Heart left ventricle (tissue), 16 donors: ENCODE measurements around the gene TRAK1. TPM values are rescaled to one million over a fixed set of nuclear protein-coding genes. Genes with fewer than 3 reads are reported as not detected.

Experiments
- ATAC-seq, 4 donors: fragments of 200-7000 bp; cut with Tn5 transposase; one replicate each; pipeline ENCODE4 v1.9.1; 2020 to 2022; ENCODE audit warnings: moderate library complexity in 4 of 4, mild to moderate bottlenecking in 3 of 4, moderate number of reproducible peaks in 1 of 4
- DNase-seq, 5 donors: peaks; one replicate each; pipeline ENCODE4 v3.0.0-alpha.2; 2020
- H3K27ac ChIP-seq, 12 donors: fragments of 200-600 bp; sonication (generic) in 4 of 12; one replicate each; pipeline versions ENCODE4 v1.5.0 to v1.8.0; 2016 to 2022; ENCODE audit warnings: mild to moderate bottlenecking in 2 of 12
- H3K27me3 ChIP-seq, 9 donors: fragments of 200-600 bp; sonication (generic) in 2 of 9; one replicate each; pipeline versions ENCODE4 v1.5.1 to v1.8.0; 2016 to 2022; ENCODE audit warnings: mild to moderate bottlenecking in 3 of 9
- H3K36me3 ChIP-seq, 9 donors: fragments of 200-600 bp; sonication (generic) in 2 of 9; one replicate each; pipeline versions ENCODE4 v1.5.0 to v1.8.0; 2018 to 2022; ENCODE audit warnings: mild to moderate bottlenecking in 2 of 9
- H3K4me1 ChIP-seq, 12 donors: fragments of 200-600 bp; sonication (generic) in 4 of 12; one replicate each; pipeline versions ENCODE4 v1.5.0 to v1.8.0; 2016 to 2022; ENCODE audit warnings: mild to moderate bottlenecking in 3 of 12
- H3K4me3 ChIP-seq, 12 donors: fragments of 200-600 bp; sonication (generic) in 4 of 12; one replicate each; pipeline versions ENCODE4 v1.5.0 to v1.8.0; 2017 to 2022; ENCODE audit warnings: mild to moderate bottlenecking in 9 of 12, moderate library complexity in 4 of 12
- H3K9me3 ChIP-seq, 12 donors: fragments of 200-600 bp; sonication (generic) in 4 of 12; one replicate each; pipeline versions ENCODE4 v1.5.0 to v1.8.0; 2016 to 2022; ENCODE audit warnings: mild to moderate bottlenecking in 1 of 12
- CTCF ChIP-seq, 12 donors: fragments of 200-600 bp; sonication (generic) in 4 of 12; IDR thresholded peaks; one replicate each; pipeline versions ENCODE4 v1.5.0 to v1.8.0; 2018 to 2022; ENCODE audit warnings: antibody characterized with exemption in 12 of 12, mild to moderate bottlenecking in 5 of 12
- POLR2A ChIP-seq, 2 donors: fragments of 450-650 bp; IDR thresholded peaks; one replicate each; pipeline ENCODE4 v1.6.1; 2017; ENCODE audit warnings: antibody characterized with exemption in 2 of 2, mild to moderate bottlenecking in 2 of 2, moderate library complexity in 2 of 2
- WGBS, 4 donors: extraction: QIAGEN DNeasy Blood & Tissue Kit in 2 of 4; methylation state at CpG; one replicate each; pipeline versions ENCODE4 v1.1.5 to v1.1.7; 2013 to 2018; 5-methylcytosine and 5-hydroxymethylcytosine counted together
- intact Hi-C, 10 donors: fragments of 100-400 bp; cut with DNase I; formaldehyde crosslinking; loops; one replicate each; pipeline versions ENCODE4 v1.11.1 to v1.14.2; 2022
- polyA plus RNA-seq, 2 donors: library from polyadenylated mRNA; stranded (reverse); fragments of 200-250 nt; gene quantifications; one replicate each; pipeline ENCODE4 v1.2.3, GENCODE V29; 2013
- total RNA-seq, 9 donors: library from RNA; depleted of rRNA in 2 of 9; stranded (reverse); fragments of >200 nt in 2 of 9; fragmentation: NEBNext Ultra II Directional in 3 of 9; extraction: Animal tissue kit (Norgen Biotek cat#: 25700) in 3 of 9; gene quantifications; one replicate each; pipeline versions ENCODE4 v1.1.0 to v1.2.4, GENCODE V29; 2016 to 2023
- donor health status: ischemic (EF 13 %, LVEDD 7.1; RV severe dilation, severe dysfunction).
- donor health status: healthy with polysubstance abuse.
- donor health status: DM: no; HTN: yes; CAD: no.
- donor health status: DM: no; HTN: no; CAD: no.
- donor health status: ischemic (EF 25% LVEDD 6.9; RV normal size, moderate dysfunction).
- donor health status: ischemic (EF 25% LVEDD 5.7; RV mildly dilated, moderate dysfunction).
- donor health status: healthy.
- donor health status: DM: yes; HTN: yes; CAD: no.
- donor health status: ischemic (EF 35%, LVEDD 5.7; RV mildly dilated, moderate dysfunction).
- donor health status: nonischemic (EF 11% LVEDD 7.7; RV severe dilation, severe dysfunction).
- donor health status: DM: yes; HTN: yes; CAD: no.
- donor health status: PGD.
- donor health status: ischemic (EF 29% LVEDD 5.4; RV normal size, mild dysfunction).
- donor health status: nonischemic (EF 23%, LVEDD 6.1; RV moderate dilation, normal function).

The TRAK1 gene
- total and polyA plus RNA-seq, 11 donors = 53.3 to 364 (median 250) TPM

- Histone ChIP-seq H3K4me3 (no peak overlapping the region), H3K36me3 (peaks cover 0 to 35% (median 20%) of the 10 kb centered on the region in 9 donors), H3K4me1 (peaks cover 8 to 61% (median 44%) of the 10 kb centered on the region in 12 donors), H3K27me3 (no peaks in the 10 kb centered on the region), H3K9me3 (no peaks in the 10 kb centered on the region), H3K27ac (peak overlapping the region in 1 of 12 donors; percentile 57)
- no peak for TF ChIP-seq POLR2A (IDR thresholded peaks at IDR 0.05)
- TF ChIP-seq CTCF (IDR thresholded peaks at IDR 0.05) = no peak
- WGBS, 4 donors = 91 to 97% (median 94%) methylated on average over 5 of the region's 5 CpGs
- intact Hi-C loops = loop anchor here in 2 of 10 donors (5.0 to 10.0 kb wide), 2 partner anchors 33 to 321 kb away; no protein-coding TSS in a partner anchor
- ATAC-seq = no peak
- no peak for DNase-seq
These were observed 32.9 kb downstream of the TRAK1 start for GRCh38 chr3:42123824-42124658.

- TF ChIP-seq CTCF (IDR thresholded peaks at IDR 0.05) = peak in 1 of 12 donors; percentile 4
- no peak for TF ChIP-seq POLR2A (IDR thresholded peaks at IDR 0.05)
- H3K9me3 ChIP-seq = no peaks in the 10 kb centered on the region
- H3K27me3 ChIP-seq = no peaks in the 10 kb centered on the region
- H3K27ac ChIP-seq = no peak overlapping the region
- H3K36me3 ChIP-seq = peaks cover 0 to 35% (median 20%) of the 10 kb centered on the region in 9 donors
- H3K4me1 ChIP-seq = peaks cover 8 to 46% (median 26%) of the 10 kb centered on the region in 12 donors
- H3K4me3 ChIP-seq = no peak overlapping the region
- ATAC-seq = no peak
- no peak for DNase-seq
- 93 to 98% (median 96%) methylated on average over 3 of the region's 3 CpGs for WGBS, 4 donors
- intact Hi-C loops = loop anchor here in 2 of 10 donors (5.0 to 10.0 kb wide), 2 partner anchors 50 to 318 kb away; no protein-coding TSS in a partner anchor
These were observed 36.1 kb downstream of the TRAK1 start for GRCh38 chr3:42127226-42127625.

- Histone ChIP-seq H3K27me3 (no peaks in the 10 kb centered on the region), H3K27ac (no peak overlapping the region), H3K4me3 (no peak overlapping the region), H3K9me3 (no peaks in the 10 kb centered on the region), H3K4me1 (peaks cover 0 to 33% (median 13%) of the 10 kb centered on the region in 12 donors), H3K36me3 (peaks cover 0 to 43% (median 20%) of the 10 kb centered on the region in 9 donors)
- intact Hi-C loops = loop anchor here in 2 of 10 donors (5.0 to 10.0 kb wide), 2 partner anchors 49 to 316 kb away; no protein-coding TSS in a partner anchor
- no peak for DNase-seq
- 38 to 51% (median 45%) methylated on average over 1 of the region's 1 CpG for WGBS, 4 donors
- TF ChIP-seq POLR2A (IDR thresholded peaks at IDR 0.05) = no peak
- TF ChIP-seq CTCF (IDR thresholded peaks at IDR 0.05) = no peak
- ATAC-seq = no peak
These were observed 37.4 kb downstream of the TRAK1 start for GRCh38 chr3:42128526-42128925.
